HG02943 (cell line): ENCODE measurements around the gene LARGE1.

ENCODE experiments used
- ATAC-seq: cut with Tn5 transposase; IDR thresholded peaks from one replicate; pipeline ENCODE4 v1.9.1; 2021; ENCODE audit warnings: mild to moderate bottlenecking, low read depth, moderate library complexity; ENCODE audit not compliant: unreplicated experiment

LARGE1 gene

GRCh38 chr22:33680632-33681031 lies 239.6 kb downstream of the LARGE1 start:
- no peak for ATAC-seq

GRCh38 chr22:33678523-33678922 lies 241.8 kb downstream of the LARGE1 start:
- ATAC-seq = no peak

- ATAC-seq = no peak
Measured at GRCh38 chr22:33677536-33677935, 242.7 kb downstream of the LARGE1 start.

GRCh38 chr22:33674357-33674756 lies 245.9 kb downstream of the LARGE1 start:
- no peak for ATAC-seq

GRCh38 chr22:33669746-33670145 lies 250.5 kb downstream of the LARGE1 start:
- no peak for ATAC-seq

GRCh38 chr22:33666961-33667619 lies 253.2 kb downstream of the LARGE1 start:
- no peak for ATAC-seq

- no peak for ATAC-seq
Measured at GRCh38 chr22:33666279-33666960, 253.9 kb downstream of the LARGE1 start.

- ATAC-seq = no peak
Measured at GRCh38 chr22:33659448-33659847, 260.8 kb downstream of the LARGE1 start.

GRCh38 chr22:33658775-33659174 lies 261.5 kb downstream of the LARGE1 start:
- ATAC-seq = no peak

GRCh38 chr22:33657670-33658069 lies 262.6 kb downstream of the LARGE1 start:
- no peak for ATAC-seq

- ATAC-seq = no peak
Measured at GRCh38 chr22:33656808-33657628, 263.3 kb downstream of the LARGE1 start.

GRCh38 chr22:33654173-33654895 lies 265.9 kb downstream of the LARGE1 start:
- ATAC-seq = no peak

GRCh38 chr22:33653532-33654063 lies 266.7 kb downstream of the LARGE1 start:
- no peak for ATAC-seq

GRCh38 chr22:33652615-33653014 lies 267.7 kb downstream of the LARGE1 start:
- ATAC-seq = no peak

GRCh38 chr22:33650244-33650643 lies 270.0 kb downstream of the LARGE1 start:
- no peak for ATAC-seq

- ATAC-seq = no peak
Measured at GRCh38 chr22:33648478-33648877, 271.8 kb downstream of the LARGE1 start.

GRCh38 chr22:33640900-33641299 lies 279.4 kb downstream of the LARGE1 start:
- ATAC-seq = no peak

- no peak for ATAC-seq
Measured at GRCh38 chr22:33639588-33640254, 280.6 kb downstream of the LARGE1 start.

- no peak for ATAC-seq
Measured at GRCh38 chr22:33635766-33636165, 284.5 kb downstream of the LARGE1 start.

GRCh38 chr22:33631777-33632176 lies 288.5 kb downstream of the LARGE1 start:
- ATAC-seq = no peak
